Right atrium auricular region (tissue), 2 donors: ENCODE results near the gene PDYN. TPM values are rescaled to one million over a fixed set of nuclear protein-coding genes. Genes with fewer than 3 reads are reported as not detected.

ENCODE experiments used
- total RNA-seq, 2 donors: library from RNA; depleted of rRNA; stranded (reverse); fragments of >200 nt; gene quantifications; one replicate each; pipeline ENCODE4 v1.1.0, GENCODE V29; 2016

Gene PDYN
- total RNA-seq, 2 donors from 2014 or later, result not detected

Other genes starting within 250 kb of the PDYN start
- 10 to 100 TPM; 32.4 to 58.5 TPM for gene SIRPA, start 98.7 kb downstream of the PDYN start, total RNA-seq
- gene STK35, start 107.8 kb upstream of the PDYN start, total RNA-seq, result 10 to 100 TPM; 15.0 to 18.8 TPM